ENCODE results near the gene GRIN3B.

GRIN3B gene

DNA sequence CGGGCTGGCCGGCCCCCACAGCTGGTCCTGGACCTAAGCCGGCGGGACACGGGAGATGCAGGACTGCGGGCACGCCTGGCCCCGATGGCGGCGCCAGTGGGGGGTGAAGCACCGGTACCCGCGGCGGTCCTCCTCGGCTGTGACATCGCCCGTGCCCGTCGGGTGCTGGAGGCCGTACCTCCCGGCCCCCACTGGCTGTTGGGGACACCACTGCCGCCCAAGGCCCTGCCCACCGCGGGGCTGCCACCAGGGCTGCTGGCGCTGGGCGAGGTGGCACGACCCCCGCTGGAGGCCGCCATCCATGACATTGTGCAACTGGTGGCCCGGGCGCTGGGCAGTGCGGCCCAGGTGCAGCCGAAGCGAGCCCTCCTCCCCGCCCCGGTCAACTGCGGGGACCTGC, 3.1 kb downstream of the GRIN3B start:
- no peak for TF ChIP-seq CTCF (IDR thresholded peaks at IDR 0.05; ENCODE audit: control insufficient read depth, extremely low read depth, insufficient read depth)
- DNase-seq (ENCODE audit: low read depth), result no peak
- H3K4me3 ChIP-seq (ENCODE audit: low read depth, low read length), result no peak overlapping the region

DNA sequence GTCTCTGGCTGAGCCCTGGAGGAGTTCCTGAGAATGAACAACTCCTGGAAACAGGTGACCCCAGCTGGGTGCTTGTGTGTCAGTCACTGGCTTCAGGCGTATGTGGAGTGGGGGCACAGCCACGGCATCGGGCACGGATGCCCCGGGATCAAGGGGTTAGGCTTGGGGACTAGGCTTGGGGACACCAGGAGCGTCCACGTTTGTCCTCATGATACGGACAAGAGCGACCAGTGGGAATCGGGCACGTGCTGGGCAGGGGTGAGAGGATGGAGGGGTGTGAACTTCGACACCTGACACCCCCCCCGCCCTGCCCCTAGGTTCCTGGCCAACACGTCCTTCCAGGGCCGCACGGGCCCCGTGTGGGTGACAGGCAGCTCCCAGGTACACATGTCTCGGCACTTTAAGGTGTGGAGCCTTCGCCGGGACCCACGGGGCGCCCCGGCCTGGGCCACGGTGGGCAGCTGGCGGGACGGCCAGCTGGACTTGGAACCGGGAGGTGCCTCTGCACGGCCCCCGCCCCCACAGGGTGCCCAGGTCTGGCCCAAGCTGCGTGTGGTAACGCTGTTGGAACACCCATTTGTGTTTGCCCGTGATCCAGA, 4.1 kb downstream of the GRIN3B start:
- no peak overlapping the region for H3K4me3 ChIP-seq (ENCODE audit: low read depth, low read length)
- no peak for TF ChIP-seq CTCF (IDR thresholded peaks at IDR 0.05; ENCODE audit: control insufficient read depth, extremely low read depth, insufficient read depth)
- no peak for DNase-seq (ENCODE audit: low read depth)

- TF ChIP-seq CTCF (IDR thresholded peaks at IDR 0.05; ENCODE audit: control insufficient read depth, extremely low read depth, insufficient read depth), result no peak
- DNase-seq (ENCODE audit: low read depth), result no peak
- no peak overlapping the region for H3K4me3 ChIP-seq (ENCODE audit: low read depth, low read length)
Measured at GRCh38 chr19:1004803-1005664, 4.8 kb downstream of the GRIN3B start.

- no peak for DNase-seq (ENCODE audit: low read depth)
- no peak overlapping the region for H3K4me3 ChIP-seq (ENCODE audit: low read depth, low read length)
- no peak for TF ChIP-seq CTCF (IDR thresholded peaks at IDR 0.05; ENCODE audit: control insufficient read depth, extremely low read depth, insufficient read depth)
Measured at GRCh38 chr19:1006711-1007398, 6.6 kb downstream of the GRIN3B start.

DNA sequence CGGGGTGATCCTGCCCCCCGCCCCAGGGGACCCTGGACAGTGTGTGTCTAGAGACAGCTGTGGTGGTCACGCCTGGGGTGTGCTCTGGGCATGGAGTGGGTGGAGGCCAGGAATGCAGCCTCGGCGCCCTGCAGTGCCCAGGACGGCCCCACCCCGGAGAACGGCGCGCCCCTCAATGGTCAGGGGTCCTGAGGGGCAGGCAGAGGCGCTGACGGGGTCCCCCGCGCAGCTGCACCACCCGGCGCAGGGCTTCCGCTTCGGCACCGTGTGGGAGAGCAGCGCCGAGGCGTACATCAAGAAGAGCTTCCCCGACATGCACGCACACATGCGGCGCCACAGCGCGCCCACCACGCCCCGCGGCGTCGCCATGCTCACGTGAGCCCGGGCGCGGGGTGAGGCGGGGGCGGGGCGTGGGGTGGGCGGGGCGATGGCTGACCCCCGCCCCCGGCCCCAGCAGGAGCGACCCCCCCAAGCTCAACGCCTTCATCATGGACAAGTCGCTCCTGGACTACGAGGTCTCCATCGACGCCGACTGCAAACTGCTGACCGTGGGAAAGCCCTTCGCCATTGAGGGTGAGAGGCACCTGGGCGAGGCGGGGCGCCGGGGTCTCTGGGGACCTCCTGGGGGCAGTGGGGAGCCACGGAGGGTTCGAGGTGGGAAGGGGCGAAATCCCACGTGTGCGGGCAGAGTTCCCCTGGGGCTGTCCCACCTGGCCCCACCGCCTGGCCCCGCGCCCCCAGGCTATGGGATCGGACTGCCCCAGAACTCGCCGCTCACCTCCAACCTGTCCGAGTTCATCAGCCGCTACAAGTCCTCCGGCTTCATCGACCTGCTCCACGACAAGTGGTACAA, 7.4 kb downstream of the GRIN3B start:
- no peak for TF ChIP-seq CTCF (IDR thresholded peaks at IDR 0.05; ENCODE audit: control insufficient read depth, extremely low read depth, insufficient read depth)
- DNase-seq (ENCODE audit: low read depth), result no peak
- H3K4me3 ChIP-seq (ENCODE audit: low read depth, low read length), result no peak overlapping the region

- DNase-seq (ENCODE audit: low read depth), result no peak
- TF ChIP-seq CTCF (IDR thresholded peaks at IDR 0.05; ENCODE audit: control insufficient read depth, extremely low read depth, insufficient read depth), result no peak
- H3K4me3 ChIP-seq (ENCODE audit: low read depth, low read length), result no peak overlapping the region
Measured at GRCh38 chr19:1008268-1009040, 8.2 kb downstream of the GRIN3B start.
